IPS DF 19.7 (cell line): ENCODE data around the gene ZNF248.
A peak's percentile ranks its signal among the peaks of the same experiment; 100 is the strongest.

Experiments used
- DNase-seq: peaks from one replicate; pipeline ENCODE4 v3.0.0-alpha.2; 2013; ENCODE audit warnings: low read depth, low spot score

Gene ZNF248

GRCh38 chr10:37821237-37821636 lies 36.2 kb downstream of the ZNF248 start:
- DNase-seq: no peak

GRCh38 chr10:37819797-37820196 lies 37.6 kb downstream of the ZNF248 start:
- DNase-seq: no peak

- DNase-seq: no peak
These were observed 41.1 kb downstream of the ZNF248 start for GRCh38 chr10:37816290-37816689.

- no peak for DNase-seq
These were observed 43.6 kb downstream of the ZNF248 start for GRCh38 chr10:37813763-37814162.

GRCh38 chr10:37812290-37812689 lies 45.1 kb downstream of the ZNF248 start:
- no peak for DNase-seq

GRCh38 chr10:37803269-37803668 lies 54.1 kb downstream of the ZNF248 start:
- DNase-seq: no peak

- no peak for DNase-seq
These were observed 55.9 kb downstream of the ZNF248 start for GRCh38 chr10:37801557-37801956.

GRCh38 chr10:37794305-37794976 lies 63.0 kb downstream of the ZNF248 start:
- DNase-seq: no peak

- DNase-seq: no peak
These were observed 67.8 kb downstream of the ZNF248 start for GRCh38 chr10:37789590-37789989.

- DNase-seq: no peak
These were observed 72.7 kb downstream of the ZNF248 start for GRCh38 chr10:37784678-37785077.

- no peak for DNase-seq
These were observed 76.9 kb downstream of the ZNF248 start for GRCh38 chr10:37780536-37780935.

GRCh38 chr10:37777056-37777455 lies 80.4 kb downstream of the ZNF248 start:
- DNase-seq: no peak

GRCh38 chr10:37775612-37776011 lies 81.8 kb downstream of the ZNF248 start:
- no peak for DNase-seq

GRCh38 chr10:37774351-37774750 lies 83.1 kb downstream of the ZNF248 start:
- DNase-seq: no peak

- DNase-seq: no peak
These were observed 92.2 kb downstream of the ZNF248 start for GRCh38 chr10:37765216-37765615.

GRCh38 chr10:37763132-37763531 lies 94.3 kb downstream of the ZNF248 start:
- DNase-seq: no peak

GRCh38 chr10:37762287-37762686 lies 95.1 kb downstream of the ZNF248 start:
- DNase-seq: no peak

GRCh38 chr10:37760817-37761216 lies 96.6 kb downstream of the ZNF248 start:
- DNase-seq: no peak

GRCh38 chr10:37758074-37758473 lies 99.3 kb downstream of the ZNF248 start:
- DNase-seq: no peak

- peak; percentile 15 for DNase-seq
These were observed 102.7 kb downstream of the ZNF248 start for GRCh38 chr10:37754538-37755323.

- no peak for DNase-seq
These were observed 105.0 kb downstream of the ZNF248 start for GRCh38 chr10:37752334-37752875.

- DNase-seq: no peak
These were observed 109.2 kb downstream of the ZNF248 start for GRCh38 chr10:37748170-37748569.

- DNase-seq: no peak
These were observed 110.3 kb downstream of the ZNF248 start for GRCh38 chr10:37747081-37747480.
